Activated naive CD4-positive, alpha-beta T cell treated with anti-CD3 and anti-CD28 coated beads, Interleukin-2, amount 50 U/mL, for 24 hours (primary cell): ENCODE measurements around the gene CIAPIN1.
A peak's percentile ranks its signal among the peaks of the same experiment; 100 is the strongest.

Source experiments
- H3K27ac Mint-ChIP-seq: one replicate; pipeline ENCODE4 v1.8.0; 2021; ENCODE audit warnings: mild to moderate bottlenecking, mixed read lengths
- H3K27me3 Mint-ChIP-seq: one replicate; pipeline ENCODE4 v1.8.0; 2021; ENCODE audit warnings: mixed read lengths
- H3K36me3 Mint-ChIP-seq: one replicate; pipeline ENCODE4 v1.8.0; 2021; ENCODE audit warnings: mixed read lengths
- H3K4me1 Mint-ChIP-seq: one replicate; pipeline ENCODE4 v1.8.0; 2021; ENCODE audit warnings: mixed read lengths
- H3K4me3 Mint-ChIP-seq: one replicate; pipeline ENCODE4 v1.8.0; 2021; ENCODE audit warnings: mild to moderate bottlenecking, mixed read lengths
- H3K9me3 Mint-ChIP-seq: one replicate; pipeline ENCODE4 v1.8.0; 2021; ENCODE audit warnings: mixed read lengths

CIAPIN1 gene

GRCh38 chr16:57430955-57431354 is 16.2 kb downstream of the CIAPIN1 start:
- Mint-ChIP-seq H3K27ac (no peak overlapping the region), H3K4me1 (peaks cover 34% of the 10 kb centered on the region), H3K36me3 (peaks cover 31% of the 10 kb centered on the region), H3K9me3 (no peaks in the 10 kb centered on the region), H3K27me3 (no peaks in the 10 kb centered on the region), H3K4me3 (no peak overlapping the region)

DNA sequence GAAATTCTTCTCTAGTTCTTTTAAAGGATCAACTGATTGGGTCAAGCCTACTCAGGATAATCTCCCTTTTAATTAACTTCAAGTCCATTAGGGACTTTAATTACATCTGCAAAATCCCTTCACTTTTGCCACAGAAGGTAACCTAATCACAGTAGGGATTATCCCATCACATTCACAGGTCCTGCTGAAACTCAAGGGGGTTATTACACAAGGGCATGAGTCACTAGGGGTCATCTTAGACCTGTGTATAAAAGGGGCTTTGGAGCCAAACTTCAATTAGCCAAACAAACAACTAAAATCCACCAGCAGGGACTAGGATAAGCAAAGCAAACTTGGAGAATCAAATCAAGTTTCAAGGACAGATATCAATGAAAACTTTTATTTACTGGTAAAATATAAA is 19.4 kb downstream of the CIAPIN1 start:
- peaks cover 7% of the 10 kb centered on the region for H3K4me1 Mint-ChIP-seq
- peaks cover 20% of the 10 kb centered on the region for H3K36me3 Mint-ChIP-seq
- H3K27ac Mint-ChIP-seq, result no peak overlapping the region
- H3K4me3 Mint-ChIP-seq, result no peak overlapping the region
- H3K9me3 Mint-ChIP-seq, result no peaks in the 10 kb centered on the region
- H3K27me3 Mint-ChIP-seq, result no peaks in the 10 kb centered on the region

- Mint-ChIP-seq H3K27me3 (no peaks in the 10 kb centered on the region), H3K36me3 (peaks cover 20% of the 10 kb centered on the region), H3K4me1 (peaks cover 5% of the 10 kb centered on the region), H3K9me3 (no peaks in the 10 kb centered on the region), H3K27ac (no peak overlapping the region), H3K4me3 (no peak overlapping the region)
These were observed 19.9 kb downstream of the CIAPIN1 start for GRCh38 chr16:57427307-57427706.

DNA sequence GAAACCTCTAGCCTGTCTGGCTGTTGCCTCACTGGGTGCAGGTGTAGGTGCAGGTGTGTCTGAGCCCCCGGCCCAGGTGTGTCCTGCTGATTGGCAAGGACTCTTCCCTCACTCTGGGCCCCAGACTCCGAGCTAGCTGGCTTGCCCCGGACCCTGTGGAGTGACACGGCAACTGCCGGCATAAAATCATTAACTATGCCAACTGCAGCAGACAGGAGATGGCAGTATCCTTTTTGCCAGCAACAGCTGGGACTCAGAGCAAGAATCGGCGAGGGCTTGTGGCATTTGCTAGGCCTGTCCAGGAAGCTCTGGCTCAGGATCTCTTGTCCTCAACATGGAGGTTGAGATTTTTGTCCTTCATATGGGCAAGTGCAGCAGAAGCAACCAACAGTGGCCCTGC is 20.8 kb downstream of the CIAPIN1 start:
- peaks cover 19% of the 10 kb centered on the region for H3K36me3 Mint-ChIP-seq
- no peak overlapping the region for H3K4me3 Mint-ChIP-seq
- H3K27me3 Mint-ChIP-seq, result no peaks in the 10 kb centered on the region
- H3K4me1 Mint-ChIP-seq, result peaks cover 6% of the 10 kb centered on the region
- H3K27ac Mint-ChIP-seq, result no peak overlapping the region
- H3K9me3 Mint-ChIP-seq, result no peaks in the 10 kb centered on the region

DNA sequence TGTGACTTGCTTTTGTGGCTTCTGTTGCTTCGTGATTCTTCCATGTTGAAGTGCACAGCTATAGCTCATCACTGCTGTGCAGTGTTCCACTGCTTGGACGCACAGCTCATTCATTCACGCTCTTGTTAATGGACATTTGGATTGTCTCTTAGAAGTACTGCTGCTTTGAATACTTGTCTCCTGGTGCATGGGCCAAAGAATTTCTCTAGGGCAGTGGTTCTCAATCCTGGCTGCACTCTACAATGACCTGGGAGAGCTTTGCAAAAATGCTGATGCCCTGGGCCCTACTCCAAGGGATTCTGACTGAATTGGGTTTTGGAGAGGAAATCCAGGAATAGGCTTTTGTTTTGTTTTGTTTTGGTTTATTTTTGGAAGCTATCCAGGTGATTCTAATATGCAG is 22.6 kb downstream of the CIAPIN1 start:
- no peaks in the 10 kb centered on the region for H3K27me3 Mint-ChIP-seq
- no peaks in the 10 kb centered on the region for H3K9me3 Mint-ChIP-seq
- peaks cover 9% of the 10 kb centered on the region for H3K4me1 Mint-ChIP-seq
- no peak overlapping the region for H3K4me3 Mint-ChIP-seq
- H3K27ac Mint-ChIP-seq, result no peak overlapping the region
- peaks cover 9% of the 10 kb centered on the region for H3K36me3 Mint-ChIP-seq

GRCh38 chr16:57423152-57423551 is 24.0 kb downstream of the CIAPIN1 start:
- no peak overlapping the region for H3K4me3 Mint-ChIP-seq
- H3K27me3 Mint-ChIP-seq, result no peaks in the 10 kb centered on the region
- peaks cover 3% of the 10 kb centered on the region for H3K36me3 Mint-ChIP-seq
- peaks cover 17% of the 10 kb centered on the region for H3K4me1 Mint-ChIP-seq
- no peak overlapping the region for H3K27ac Mint-ChIP-seq
- no peaks in the 10 kb centered on the region for H3K9me3 Mint-ChIP-seq

DNA sequence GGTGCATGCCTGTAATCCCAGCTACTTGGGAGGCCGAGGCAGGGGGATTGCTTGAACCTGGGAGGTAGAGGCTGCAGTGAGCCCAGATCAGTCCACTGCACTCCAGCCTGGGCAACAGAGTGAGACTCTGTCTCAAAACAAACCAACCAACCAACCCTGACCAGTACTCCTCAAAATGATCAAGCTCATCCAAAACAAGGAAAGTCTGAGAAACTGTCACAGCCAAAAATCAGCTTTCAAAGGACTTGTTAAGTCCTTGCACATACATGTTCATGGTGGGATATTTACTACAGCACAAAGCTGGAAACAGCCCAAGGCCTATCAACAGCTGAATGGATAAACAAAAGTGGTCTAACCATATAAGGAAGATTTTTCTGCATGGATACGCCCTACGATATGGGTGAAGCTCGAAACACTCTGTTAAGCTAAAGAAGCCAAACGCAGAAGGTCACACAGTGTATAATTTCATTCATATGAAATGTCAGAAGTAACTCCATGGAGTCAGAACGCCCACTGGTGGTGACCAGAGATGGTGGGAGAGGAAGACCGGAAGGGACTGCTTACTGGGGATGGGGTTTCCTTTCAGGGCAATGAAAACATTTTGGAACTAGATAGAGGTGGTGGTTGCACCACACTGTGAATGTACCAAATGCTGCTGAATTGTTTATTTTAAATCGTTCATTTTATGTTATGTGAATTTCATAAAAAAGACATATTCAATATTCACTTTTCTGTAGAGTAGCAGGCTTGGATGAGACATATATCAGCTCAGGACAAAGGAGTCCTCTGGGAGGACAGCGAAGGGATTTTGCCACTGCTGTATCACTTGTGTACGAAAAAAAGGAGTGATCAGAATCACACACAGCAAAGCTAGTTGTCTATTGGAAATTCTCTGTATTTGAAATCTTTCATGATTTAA is 24.9 kb downstream of the CIAPIN1 start:
- no peaks in the 10 kb centered on the region for H3K27me3 Mint-ChIP-seq
- H3K9me3 Mint-ChIP-seq, result no peaks in the 10 kb centered on the region
- peaks cover 23% of the 10 kb centered on the region for H3K4me1 Mint-ChIP-seq
- no peak overlapping the region for H3K27ac Mint-ChIP-seq
- H3K4me3 Mint-ChIP-seq, result no peak overlapping the region
- H3K36me3 Mint-ChIP-seq, result peaks cover under 1% of the 10 kb centered on the region

DNA sequence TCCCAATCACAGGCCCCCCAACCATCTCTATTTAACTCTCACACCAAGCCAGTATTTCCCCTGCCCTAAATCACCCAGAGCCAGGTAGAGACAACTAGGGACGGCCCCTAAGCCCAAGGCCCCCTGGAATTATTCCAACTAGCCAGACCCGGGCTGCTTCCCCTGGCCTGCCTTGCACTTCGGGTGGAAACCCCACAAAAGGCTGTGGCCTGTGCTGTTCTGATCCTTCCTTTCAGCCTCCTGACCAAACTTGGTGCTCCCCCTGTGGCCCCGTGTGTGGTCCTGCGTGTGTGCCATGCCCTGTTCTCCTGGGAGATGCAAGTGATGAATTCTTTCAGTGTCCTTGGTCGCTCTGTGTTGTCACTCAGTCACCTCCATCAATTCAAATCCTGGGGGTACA is 27.7 kb downstream of the CIAPIN1 start:
- no peaks in the 10 kb centered on the region for H3K27me3 Mint-ChIP-seq
- no peaks in the 10 kb centered on the region for H3K9me3 Mint-ChIP-seq
- no peaks in the 10 kb centered on the region for H3K36me3 Mint-ChIP-seq
- peak overlapping the region; percentile 55 for H3K27ac Mint-ChIP-seq
- no peak overlapping the region for H3K4me3 Mint-ChIP-seq
- peaks cover 28% of the 10 kb centered on the region for H3K4me1 Mint-ChIP-seq

DNA sequence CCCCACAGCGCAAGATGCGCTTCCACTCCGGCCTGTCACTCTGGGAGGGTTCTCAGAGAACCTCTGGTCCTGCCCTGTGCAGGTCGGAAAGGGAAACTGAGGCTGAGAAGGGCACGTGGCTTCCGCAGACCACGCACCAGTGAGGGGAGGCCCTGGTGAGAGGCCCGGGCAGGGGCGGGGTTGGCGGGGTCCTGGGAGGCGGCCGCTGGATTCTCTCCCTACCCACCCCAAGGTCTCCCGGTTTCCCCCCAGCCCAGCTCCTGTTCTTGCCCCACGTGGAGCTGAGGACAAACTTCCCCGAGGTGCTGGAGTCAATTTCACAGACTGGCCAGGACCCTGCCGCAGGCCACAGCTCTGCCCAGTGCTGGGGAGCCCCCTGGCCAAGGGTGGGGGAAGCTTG is 31.1 kb downstream of the CIAPIN1 start:
- H3K27ac Mint-ChIP-seq, result no peak overlapping the region
- no peaks in the 10 kb centered on the region for H3K9me3 Mint-ChIP-seq
- no peak overlapping the region for H3K4me3 Mint-ChIP-seq
- H3K36me3 Mint-ChIP-seq, result no peaks in the 10 kb centered on the region
- no peaks in the 10 kb centered on the region for H3K27me3 Mint-ChIP-seq
- H3K4me1 Mint-ChIP-seq, result peaks cover 22% of the 10 kb centered on the region

GRCh38 chr16:57413733-57414132 is 33.5 kb downstream of the CIAPIN1 start:
- Mint-ChIP-seq H3K4me1 (peaks cover 15% of the 10 kb centered on the region), H3K27me3 (no peaks in the 10 kb centered on the region), H3K4me3 (no peak overlapping the region), H3K27ac (no peak overlapping the region), H3K9me3 (no peaks in the 10 kb centered on the region), H3K36me3 (no peaks in the 10 kb centered on the region)

DNA sequence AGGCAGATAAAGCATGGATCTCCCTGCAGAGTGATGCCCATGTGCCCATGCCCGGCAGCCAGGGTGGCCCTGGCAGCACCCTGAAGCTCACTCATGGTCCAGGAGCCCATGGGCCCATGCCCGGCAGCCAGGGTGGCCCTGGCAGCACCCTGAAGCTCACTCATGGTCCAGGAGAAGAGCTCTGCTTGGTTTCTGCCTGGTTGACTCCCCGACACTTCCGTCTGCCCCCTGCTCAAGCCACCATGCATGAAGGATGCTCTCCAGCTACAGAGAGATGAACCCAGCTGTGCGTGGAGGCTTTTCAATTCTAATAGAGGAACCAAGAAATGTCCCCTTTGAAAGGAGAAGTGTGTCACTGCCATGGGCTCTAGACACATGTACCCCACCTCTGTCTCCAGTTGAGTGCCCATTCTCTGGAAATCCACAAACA is 33.9 kb downstream of the CIAPIN1 start:
- peaks cover 11% of the 10 kb centered on the region for H3K4me1 Mint-ChIP-seq

DNA sequence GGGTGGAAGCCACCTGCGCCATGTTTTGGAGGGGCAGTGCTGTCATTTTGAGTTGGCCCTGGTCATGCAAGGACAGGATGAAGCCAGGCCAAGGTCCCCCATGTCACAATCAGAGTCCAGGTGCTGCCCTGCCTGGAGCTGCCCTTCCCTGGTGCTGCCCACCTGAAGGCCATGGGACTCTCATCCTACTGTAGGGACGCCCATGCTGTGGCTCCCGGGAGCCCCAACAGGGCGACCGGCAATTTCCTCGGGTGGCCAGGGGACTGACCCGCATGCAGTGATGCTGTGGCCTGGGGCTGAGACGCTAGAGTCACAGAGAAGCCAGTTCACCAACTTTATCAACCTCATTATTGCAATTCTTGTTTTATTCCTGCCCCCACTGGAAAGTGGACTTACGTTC is 34.6 kb downstream of the CIAPIN1 start:
- Mint-ChIP-seq H3K4me1 (peaks cover 6% of the 10 kb centered on the region), H3K36me3 (no peaks in the 10 kb centered on the region), H3K4me3 (no peak overlapping the region), H3K27me3 (no peaks in the 10 kb centered on the region), H3K27ac (no peak overlapping the region), H3K9me3 (no peaks in the 10 kb centered on the region)

More for the DNA sequence above, 33.9 kb downstream of the CIAPIN1 start:
- Mint-ChIP-seq H3K4me3 (no peak overlapping the region), H3K36me3 (no peaks in the 10 kb centered on the region), H3K27ac (no peak overlapping the region), H3K9me3 (no peaks in the 10 kb centered on the region), H3K27me3 (no peaks in the 10 kb centered on the region)

DNA sequence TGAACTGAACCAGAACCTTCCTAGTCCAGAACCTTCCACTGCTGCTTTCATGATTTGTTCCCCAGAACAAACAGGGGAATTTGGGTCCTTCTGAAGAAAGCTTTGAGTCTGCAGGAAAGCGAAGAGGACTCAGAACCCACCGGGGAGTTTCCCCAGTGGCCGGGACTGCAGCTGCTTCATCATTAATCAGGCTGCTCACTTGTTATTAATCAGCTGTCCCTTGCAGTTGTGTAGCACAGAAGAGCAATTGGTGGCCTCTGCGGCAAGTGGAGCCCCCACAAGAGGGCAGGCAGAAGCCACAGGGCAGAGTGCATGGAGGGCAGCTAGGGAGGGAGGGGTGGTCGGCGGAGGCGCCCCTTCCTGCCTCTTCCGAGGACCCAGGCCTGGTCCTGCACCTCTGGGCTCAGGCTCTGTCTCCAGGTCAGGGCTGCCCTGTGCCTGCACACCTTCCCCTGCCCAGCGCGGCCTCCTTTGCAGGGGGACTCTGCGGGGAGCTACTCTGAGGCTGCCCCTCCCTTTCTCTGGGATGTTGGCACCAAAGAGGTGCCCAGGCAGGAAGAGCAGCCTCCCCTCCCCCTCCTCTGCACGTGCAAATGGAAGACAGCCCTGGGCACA is 35.7 kb downstream of the CIAPIN1 start:
- H3K4me3 Mint-ChIP-seq, result no peak overlapping the region
- H3K9me3 Mint-ChIP-seq, result no peaks in the 10 kb centered on the region
- no peak overlapping the region for H3K27ac Mint-ChIP-seq
- no peaks in the 10 kb centered on the region for H3K4me1 Mint-ChIP-seq
- H3K36me3 Mint-ChIP-seq, result no peaks in the 10 kb centered on the region
- H3K27me3 Mint-ChIP-seq, result no peaks in the 10 kb centered on the region

DNA sequence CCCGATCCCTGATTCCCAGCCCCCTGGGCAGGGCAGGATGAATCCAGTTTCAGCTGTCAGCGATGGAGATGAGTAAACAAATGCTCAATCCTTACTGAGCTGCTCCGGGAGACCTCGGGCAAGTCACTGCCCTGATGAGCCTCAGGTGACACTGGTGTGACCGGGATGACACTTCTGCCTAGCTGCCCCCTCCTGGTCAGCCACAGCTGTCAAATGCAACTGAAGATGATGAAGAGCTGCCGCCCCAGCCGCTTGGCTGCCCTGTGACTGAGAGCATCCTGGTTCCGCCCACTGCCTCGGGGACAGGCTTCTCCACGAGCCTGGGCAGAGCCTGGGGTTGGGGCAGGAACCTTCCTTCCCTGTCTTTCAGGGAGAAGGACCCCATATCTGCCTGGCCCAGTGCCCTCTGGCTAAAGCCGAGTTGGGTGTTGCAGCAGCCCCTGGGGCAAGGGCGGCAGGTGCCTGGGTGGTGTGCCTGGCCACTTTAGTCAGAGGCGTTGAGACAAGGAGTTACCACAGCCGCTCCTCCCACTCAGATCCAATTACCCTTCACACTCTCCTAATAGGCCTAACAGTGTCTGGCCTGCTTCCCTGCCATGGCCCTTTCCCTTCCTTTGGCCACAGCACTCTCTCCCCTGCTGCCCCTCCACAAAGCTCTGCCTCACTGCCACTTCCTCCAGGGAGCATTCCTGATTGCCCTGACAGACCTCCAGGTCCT is 37.2 kb downstream of the CIAPIN1 start:
- Mint-ChIP-seq H3K9me3 (no peaks in the 10 kb centered on the region), H3K36me3 (no peaks in the 10 kb centered on the region), H3K4me3 (no peak overlapping the region), H3K4me1 (no peaks in the 10 kb centered on the region), H3K27me3 (no peaks in the 10 kb centered on the region), H3K27ac (no peak overlapping the region)

DNA sequence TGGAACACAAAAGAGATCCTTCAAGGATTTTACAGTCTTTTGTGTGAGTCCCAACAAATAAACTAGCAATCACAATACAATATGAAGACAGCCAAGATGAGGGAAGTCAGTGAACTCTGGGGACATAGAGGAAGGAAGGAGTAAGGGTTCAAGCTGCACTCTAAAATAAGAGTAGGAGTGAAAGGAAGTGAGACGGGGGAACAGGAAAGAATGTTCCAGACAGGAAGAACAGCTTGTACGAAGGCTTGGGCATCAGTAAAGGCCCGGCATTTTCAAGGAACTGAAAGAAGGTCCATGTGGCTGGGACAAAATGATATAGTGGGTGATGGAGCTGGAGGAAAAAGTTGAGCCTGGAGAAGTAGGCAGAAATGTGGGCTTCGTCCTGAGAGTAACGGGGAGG is 38.1 kb downstream of the CIAPIN1 start:
- Mint-ChIP-seq H3K4me3 (no peak overlapping the region), H3K36me3 (no peaks in the 10 kb centered on the region), H3K27me3 (no peaks in the 10 kb centered on the region), H3K4me1 (no peaks in the 10 kb centered on the region), H3K27ac (no peak overlapping the region), H3K9me3 (no peaks in the 10 kb centered on the region)
